Lower leg skin (tissue), 3 donors: Measurements from ENCODE around the gene BRINP1.

ENCODE experiments used
- POLR2A ChIP-seq, 2 donors: fragments of 450-650 bp; IDR thresholded peaks; one replicate each; pipeline ENCODE4 v1.6.1; 2016 to 2017; ENCODE audit warnings: antibody characterized with exemption in 2 of 2, mild to moderate bottlenecking in 1 of 2, moderate library complexity in 1 of 2
- TF ChIP-seq, protein P1 (sequence below), 3 donors: fragments of 450-650 bp; IDR thresholded peaks; one replicate each; pipeline ENCODE4 v1.5.1; 2016; ENCODE audit warnings: antibody characterized with exemption in 3 of 3, mild to moderate bottlenecking in 3 of 3, moderate library complexity in 2 of 3

DNA sequence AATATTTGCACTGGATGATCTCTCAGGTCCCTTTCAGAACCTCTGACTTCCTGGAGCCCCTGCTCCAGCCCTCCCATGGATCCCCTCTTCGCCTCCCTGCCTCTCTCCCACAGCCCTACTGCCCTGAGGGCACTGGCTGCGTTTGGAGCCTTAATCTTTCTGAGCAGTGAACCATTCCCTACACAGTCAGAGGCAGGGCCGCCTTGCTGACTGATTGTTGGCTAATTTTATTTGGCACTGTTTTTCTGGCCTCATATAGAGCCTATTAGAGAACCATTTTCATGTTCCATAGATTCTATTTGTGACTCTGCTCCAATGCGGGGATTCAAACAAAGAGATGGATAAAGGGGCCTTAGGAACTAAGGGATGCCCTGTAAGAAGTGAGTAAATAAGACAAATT lies 91.1 kb downstream of the BRINP1 start:
- TF ChIP-seq, protein P1, sequence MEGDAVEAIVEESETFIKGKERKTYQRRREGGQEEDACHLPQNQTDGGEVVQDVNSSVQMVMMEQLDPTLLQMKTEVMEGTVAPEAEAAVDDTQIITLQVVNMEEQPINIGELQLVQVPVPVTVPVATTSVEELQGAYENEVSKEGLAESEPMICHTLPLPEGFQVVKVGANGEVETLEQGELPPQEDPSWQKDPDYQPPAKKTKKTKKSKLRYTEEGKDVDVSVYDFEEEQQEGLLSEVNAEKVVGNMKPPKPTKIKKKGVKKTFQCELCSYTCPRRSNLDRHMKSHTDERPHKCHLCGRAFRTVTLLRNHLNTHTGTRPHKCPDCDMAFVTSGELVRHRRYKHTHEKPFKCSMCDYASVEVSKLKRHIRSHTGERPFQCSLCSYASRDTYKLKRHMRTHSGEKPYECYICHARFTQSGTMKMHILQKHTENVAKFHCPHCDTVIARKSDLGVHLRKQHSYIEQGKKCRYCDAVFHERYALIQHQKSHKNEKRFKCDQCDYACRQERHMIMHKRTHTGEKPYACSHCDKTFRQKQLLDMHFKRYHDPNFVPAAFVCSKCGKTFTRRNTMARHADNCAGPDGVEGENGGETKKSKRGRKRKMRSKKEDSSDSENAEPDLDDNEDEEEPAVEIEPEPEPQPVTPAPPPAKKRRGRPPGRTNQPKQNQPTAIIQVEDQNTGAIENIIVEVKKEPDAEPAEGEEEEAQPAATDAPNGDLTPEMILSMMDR (IDR thresholded peaks at IDR 0.05), result no peak
- no peak for TF ChIP-seq POLR2A (IDR thresholded peaks at IDR 0.05)
